ENCODE data around the gene IL1RAPL1. TPM values are rescaled to one million over a fixed set of nuclear protein-coding genes. Genes with fewer than 3 reads are reported as not detected.

Gene IL1RAPL1
- total and polyA plus RNA-seq, 2 donors (not counting 1 experiment from before 2014, with no cell fraction given), result 0.25 to 2.8 TPM

- Histone ChIP-seq H3K36me3 (ENCODE audit: control insufficient read depth, insufficient read depth, low read length) (no peaks in the 10 kb centered on the region), H3K4me1 (ENCODE audit: control insufficient read depth, extremely low read depth, insufficient read depth, low read length) (no peaks in the 10 kb centered on the region), H3K9ac (ENCODE audit: insufficient read depth, low read length) (no peak overlapping the region), H3K4me3 (replicated peaks in 1 of 4; ENCODE audit: control extremely low read depth in 1 of 4, insufficient read depth in 1 of 4, low read depth in 3 of 4, low read length in 4 of 4) (peak overlapping the region in 1 of 4 experiments; percentile 27), H3K27me3 (ENCODE audit: control insufficient read depth, insufficient read depth, low read length) (no peaks in the 10 kb centered on the region), H3K9me3 (ENCODE audit: control insufficient read depth, insufficient read depth, low read depth, low read length) (no peaks in the 10 kb centered on the region), H2AFZ (ENCODE audit: low read length) (peak overlapping the region; percentile 41), H3K79me2 (ENCODE audit: control insufficient read depth, insufficient read depth, low read length) (no peaks in the 10 kb centered on the region), H4K20me1 (ENCODE audit: control insufficient read depth, extremely low read depth, insufficient read depth, low read length) (no peaks in the 10 kb centered on the region), H3K4me2 (ENCODE audit: extremely low read depth, insufficient read depth, low read length) (peak overlapping the region; percentile 51), H3K27ac (ENCODE audit: insufficient read depth, low read length) (no peak overlapping the region)
- no peak for DNase-seq (ENCODE audit: low read depth in 2 of 2)
- no peak for TF ChIP-seq EZH2 (IDR thresholded peaks at IDR 0.05; ENCODE audit: low read length, missing control alignments)
- TF ChIP-seq, protein P1, sequence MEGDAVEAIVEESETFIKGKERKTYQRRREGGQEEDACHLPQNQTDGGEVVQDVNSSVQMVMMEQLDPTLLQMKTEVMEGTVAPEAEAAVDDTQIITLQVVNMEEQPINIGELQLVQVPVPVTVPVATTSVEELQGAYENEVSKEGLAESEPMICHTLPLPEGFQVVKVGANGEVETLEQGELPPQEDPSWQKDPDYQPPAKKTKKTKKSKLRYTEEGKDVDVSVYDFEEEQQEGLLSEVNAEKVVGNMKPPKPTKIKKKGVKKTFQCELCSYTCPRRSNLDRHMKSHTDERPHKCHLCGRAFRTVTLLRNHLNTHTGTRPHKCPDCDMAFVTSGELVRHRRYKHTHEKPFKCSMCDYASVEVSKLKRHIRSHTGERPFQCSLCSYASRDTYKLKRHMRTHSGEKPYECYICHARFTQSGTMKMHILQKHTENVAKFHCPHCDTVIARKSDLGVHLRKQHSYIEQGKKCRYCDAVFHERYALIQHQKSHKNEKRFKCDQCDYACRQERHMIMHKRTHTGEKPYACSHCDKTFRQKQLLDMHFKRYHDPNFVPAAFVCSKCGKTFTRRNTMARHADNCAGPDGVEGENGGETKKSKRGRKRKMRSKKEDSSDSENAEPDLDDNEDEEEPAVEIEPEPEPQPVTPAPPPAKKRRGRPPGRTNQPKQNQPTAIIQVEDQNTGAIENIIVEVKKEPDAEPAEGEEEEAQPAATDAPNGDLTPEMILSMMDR (conservative IDR thresholded peaks at IDR 0.05 in 1 of 2, IDR thresholded peaks at IDR 0.05 in 1 of 2; ENCODE audit: low read depth in 1 of 2, low read length in 2 of 2), result no peak
Measured at GRCh38 chrX:29648161-29648560, 1060.9 kb downstream of the IL1RAPL1 start.

DNA sequence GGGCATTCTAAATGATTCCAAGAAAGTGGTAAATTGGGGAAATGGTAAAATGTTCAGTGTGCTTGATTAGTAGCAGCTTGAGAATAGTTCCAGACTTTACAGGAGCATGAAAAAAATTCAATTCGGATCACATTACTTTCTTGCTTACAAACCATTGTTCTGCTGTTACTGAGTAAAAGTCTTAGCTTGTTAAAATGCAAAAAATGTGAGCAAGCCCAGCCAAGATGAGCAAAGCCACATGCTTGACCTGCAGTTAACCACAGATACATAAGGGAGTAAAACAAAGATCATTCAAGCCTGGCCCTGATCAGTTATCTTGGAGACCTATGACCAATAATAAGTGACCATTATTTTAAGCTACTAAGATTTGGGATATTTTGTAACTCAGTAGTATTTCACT is 1065.2 kb downstream of the IL1RAPL1 start:
- no peak overlapping the region for H3K9ac ChIP-seq (ENCODE audit: insufficient read depth, low read length)
- no peaks in the 10 kb centered on the region for H3K27me3 ChIP-seq (ENCODE audit: control insufficient read depth, insufficient read depth, low read length)
- no peaks in the 10 kb centered on the region for H3K4me1 ChIP-seq (ENCODE audit: control insufficient read depth, extremely low read depth, insufficient read depth, low read length)
- H4K20me1 ChIP-seq (ENCODE audit: control insufficient read depth, extremely low read depth, insufficient read depth, low read length), result no peaks in the 10 kb centered on the region
- no peaks in the 10 kb centered on the region for H3K79me2 ChIP-seq (ENCODE audit: control insufficient read depth, insufficient read depth, low read length)
- H3K36me3 ChIP-seq (ENCODE audit: control insufficient read depth, insufficient read depth, low read length), result no peaks in the 10 kb centered on the region
- TF ChIP-seq, protein P1 (conservative IDR thresholded peaks at IDR 0.05 in 1 of 2, IDR thresholded peaks at IDR 0.05 in 1 of 2; ENCODE audit: low read depth in 1 of 2, low read length in 2 of 2), result no peak
- TF ChIP-seq EZH2 (IDR thresholded peaks at IDR 0.05; ENCODE audit: low read length, missing control alignments), result no peak
- H3K4me2 ChIP-seq (ENCODE audit: extremely low read depth, insufficient read depth, low read length), result peak overlapping the region; percentile 35
- DNase-seq (ENCODE audit: low read depth in 2 of 2), result peak; percentile 55 to 89
- H3K9me3 ChIP-seq (ENCODE audit: control insufficient read depth, insufficient read depth, low read depth, low read length), result no peaks in the 10 kb centered on the region
- H2AFZ ChIP-seq (ENCODE audit: low read length), result no peak overlapping the region
- no peak overlapping the region for H3K4me3 ChIP-seq (replicated peaks in 1 of 4; ENCODE audit: control extremely low read depth in 1 of 4, insufficient read depth in 1 of 4, low read depth in 3 of 4, low read length in 4 of 4)
- no peak overlapping the region for H3K27ac ChIP-seq (ENCODE audit: insufficient read depth, low read length)

GRCh38 chrX:29653721-29654120 is 1066.5 kb downstream of the IL1RAPL1 start:
- Histone ChIP-seq H2AFZ (ENCODE audit: low read length) (no peak overlapping the region), H3K9me3 (ENCODE audit: control insufficient read depth, insufficient read depth, low read depth, low read length) (no peaks in the 10 kb centered on the region), H3K79me2 (ENCODE audit: control insufficient read depth, insufficient read depth, low read length) (no peaks in the 10 kb centered on the region), H3K4me1 (ENCODE audit: control insufficient read depth, extremely low read depth, insufficient read depth, low read length) (no peaks in the 10 kb centered on the region), H3K27me3 (ENCODE audit: control insufficient read depth, insufficient read depth, low read length) (no peaks in the 10 kb centered on the region), H3K36me3 (ENCODE audit: control insufficient read depth, insufficient read depth, low read length) (no peaks in the 10 kb centered on the region), H3K9ac (ENCODE audit: insufficient read depth, low read length) (no peak overlapping the region), H3K27ac (ENCODE audit: insufficient read depth, low read length) (no peak overlapping the region), H3K4me2 (ENCODE audit: extremely low read depth, insufficient read depth, low read length) (no peak overlapping the region), H4K20me1 (ENCODE audit: control insufficient read depth, extremely low read depth, insufficient read depth, low read length) (no peaks in the 10 kb centered on the region), H3K4me3 (replicated peaks in 1 of 4; ENCODE audit: control extremely low read depth in 1 of 4, insufficient read depth in 1 of 4, low read depth in 3 of 4, low read length in 4 of 4) (no peak overlapping the region)
- no peak for DNase-seq (ENCODE audit: low read depth in 2 of 2)
- TF ChIP-seq EZH2 (IDR thresholded peaks at IDR 0.05; ENCODE audit: low read length, missing control alignments), result no peak
- TF ChIP-seq, protein P1 (conservative IDR thresholded peaks at IDR 0.05 in 1 of 2, IDR thresholded peaks at IDR 0.05 in 1 of 2; ENCODE audit: low read depth in 1 of 2, low read length in 2 of 2), result no peak

Measured in fibroblast of lung (primary cell).